Psoas muscle (tissue), 8 donors: ENCODE data around the gene MAS1L. TPM values are rescaled to one million over a fixed set of nuclear protein-coding genes. Genes with fewer than 3 reads are reported as not detected.

Source experiments
- ATAC-seq, 4 donors: fragments of 200-7000 bp; cut with Tn5 transposase; one replicate each; pipeline ENCODE4 v1.9.1; 2020; ENCODE audit warnings: moderate library complexity in 3 of 4, mild to moderate bottlenecking in 2 of 4
- DNase-seq, 2 donors: peaks; one replicate each; pipeline ENCODE4 v3.0.0-alpha.2; 2020
- H3K27ac ChIP-seq: fragments of 200-600 bp; one replicate; pipeline ENCODE4 v1.8.0; 2022
- H3K27me3 ChIP-seq, 3 donors: fragments of 200-600 bp in 1 of 3; one replicate each; pipeline versions ENCODE4 v1.6.1 to v1.8.0; 2013 to 2022; ENCODE audit warnings: low read length in 2 of 3, mild to moderate bottlenecking in 2 of 3, moderate library complexity in 1 of 3; ENCODE audit not compliant: insufficient read depth in 3 of 3
- H3K36me3 ChIP-seq, 2 donors: fragments of 200-600 bp in 1 of 2; one replicate each; pipeline versions ENCODE4 v1.6.1 to v1.8.0; 2013 to 2022; ENCODE audit warnings: low read depth in 1 of 2, mild to moderate bottlenecking in 1 of 2, moderate library complexity in 1 of 2; ENCODE audit not compliant: insufficient read depth in 1 of 2
- H3K4me1 ChIP-seq: fragments of 200-600 bp; one replicate; pipeline ENCODE4 v1.8.0; 2022
- H3K4me3 ChIP-seq: fragments of 200-600 bp; one replicate; pipeline ENCODE4 v1.8.0; 2022; ENCODE audit warnings: mild to moderate bottlenecking
- H3K9me3 ChIP-seq: fragments of 200-600 bp; one replicate; pipeline ENCODE4 v1.8.0; 2022
- CTCF ChIP-seq: fragments of 200-600 bp; IDR thresholded peaks from one replicate; pipeline ENCODE4 v1.8.0; 2022; ENCODE audit warnings: antibody characterized with exemption
- WGBS, 3 donors: extraction: QIAGEN DNeasy Blood & Tissue Kit; methylation state at CpG; one replicate each; pipeline versions ENCODE4 v1.1.6 to v1.1.7; 2013; 5-methylcytosine and 5-hydroxymethylcytosine counted together
- intact Hi-C, 2 donors: fragments of 100-400 bp; cut with DNase I; formaldehyde crosslinking; loops; one replicate each; pipeline versions ENCODE4 v1.11.0 to v1.14.2; 2022
- polyA plus RNA-seq, 3 donors: library from polyadenylated mRNA; stranded (reverse); fragments of 200-250 nt; gene quantifications; one replicate each; pipeline ENCODE4 v1.2.3, GENCODE V29; 2013
- total RNA-seq, 4 donors: library from RNA; stranded (reverse); fragmentation: NEBNext Ultra II Directional in 2 of 4; extraction: Animal tissue kit (Norgen Biotek cat#: 25700) in 2 of 4; gene quantifications; one replicate each; pipeline versions ENCODE4 v1.2.1 to v1.2.4, GENCODE V29; 2021 to 2023
- donor health status: healthy with polysubstance abuse.
- donor health status: DM: no; HTN: no; CAD: no; lungs with moderate emphysema.
- donor health status: Bipolar disorder and iron deficiency.
- donor health status: healthy.
- donor health status: DM: yes; HTN: yes; CAD: no.
- donor health status: DM: no; HTN: no; CAD: no.
- donor health status: DM: no; HTN: no; CAD: no.
- donor health status: DM: yes; HTN: yes; CAD: no.

MAS1L gene
- total and polyA plus RNA-seq, 7 donors, result not detected

DNA sequence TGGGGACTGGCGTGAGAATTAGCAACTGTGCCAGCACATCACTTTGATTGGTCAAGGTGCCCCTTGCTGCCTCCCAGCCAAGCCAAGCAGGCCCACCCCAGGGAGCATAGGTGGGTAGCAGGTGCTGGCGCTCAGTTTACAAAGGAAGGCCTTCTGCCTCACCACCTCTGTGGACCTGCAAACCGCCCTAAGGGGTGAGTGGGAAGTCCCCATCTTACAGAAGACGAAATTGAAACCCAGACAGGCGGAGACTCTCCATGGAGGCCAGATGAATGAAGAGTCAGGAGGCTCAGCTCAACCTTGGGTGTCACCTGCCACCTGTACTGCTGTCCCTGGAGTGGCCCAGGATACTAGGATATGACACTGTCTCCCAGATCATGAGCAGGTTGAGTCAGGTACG lies 21.5 kb upstream of the MAS1L start:
- no peak for ATAC-seq
- Histone ChIP-seq H3K36me3 (no peaks in the 10 kb centered on the region), H3K27ac (no peak overlapping the region), H3K27me3 (no peaks in the 10 kb centered on the region), H3K4me3 (no peak overlapping the region), H3K9me3 (no peaks in the 10 kb centered on the region), H3K4me1 (no peaks in the 10 kb centered on the region)
- TF ChIP-seq CTCF, result no peak
- intact Hi-C loops, result no loop called here
- WGBS, 3 donors, result 72 to 76% (median 72%) methylated on average over 6 of the region's 6 CpGs
- no peak for DNase-seq

- no peaks in the 10 kb centered on the region for H3K4me1 ChIP-seq
- no peak overlapping the region for H3K4me3 ChIP-seq
- intact Hi-C loops, result no loop called here
- H3K36me3 ChIP-seq, result no peaks in the 10 kb centered on the region
- TF ChIP-seq CTCF, result no peak
- H3K9me3 ChIP-seq, result no peaks in the 10 kb centered on the region
- WGBS, 3 donors, result 70 to 76% (median 71%) methylated on average over 5 of the region's 5 CpGs
- no peak for ATAC-seq
- no peaks in the 10 kb centered on the region for H3K27me3 ChIP-seq
- DNase-seq, result no peak
- no peak overlapping the region for H3K27ac ChIP-seq
These were observed 19.6 kb upstream of the MAS1L start for GRCh38 chr6:29507319-29507718.

GRCh38 chr6:29506446-29507067 lies 18.8 kb upstream of the MAS1L start:
- H3K4me1 ChIP-seq, result no peaks in the 10 kb centered on the region
- DNase-seq, result no peak
- no peak overlapping the region for H3K4me3 ChIP-seq
- intact Hi-C loops, result no loop called here
- H3K27me3 ChIP-seq, result no peaks in the 10 kb centered on the region
- no peak for ATAC-seq
- H3K36me3 ChIP-seq, result no peaks in the 10 kb centered on the region
- WGBS, 3 donors, result 66 to 73% (median 72%) methylated on average over 11 of the region's 11 CpGs
- H3K9me3 ChIP-seq, result no peaks in the 10 kb centered on the region
- no peak overlapping the region for H3K27ac ChIP-seq
- no peak for TF ChIP-seq CTCF

GRCh38 chr6:29505808-29506207 lies 18.1 kb upstream of the MAS1L start:
- DNase-seq, result no peak
- Histone ChIP-seq H3K9me3 (no peaks in the 10 kb centered on the region), H3K27me3 (no peaks in the 10 kb centered on the region), H3K4me3 (no peak overlapping the region), H3K4me1 (no peaks in the 10 kb centered on the region), H3K36me3 (no peaks in the 10 kb centered on the region), H3K27ac (no peak overlapping the region)
- intact Hi-C loops, result no loop called here
- TF ChIP-seq CTCF, result no peak
- 83 to 88% (median 87%) methylated on average over 3 of the region's 3 CpGs for WGBS, 3 donors
- ATAC-seq, result no peak

DNA sequence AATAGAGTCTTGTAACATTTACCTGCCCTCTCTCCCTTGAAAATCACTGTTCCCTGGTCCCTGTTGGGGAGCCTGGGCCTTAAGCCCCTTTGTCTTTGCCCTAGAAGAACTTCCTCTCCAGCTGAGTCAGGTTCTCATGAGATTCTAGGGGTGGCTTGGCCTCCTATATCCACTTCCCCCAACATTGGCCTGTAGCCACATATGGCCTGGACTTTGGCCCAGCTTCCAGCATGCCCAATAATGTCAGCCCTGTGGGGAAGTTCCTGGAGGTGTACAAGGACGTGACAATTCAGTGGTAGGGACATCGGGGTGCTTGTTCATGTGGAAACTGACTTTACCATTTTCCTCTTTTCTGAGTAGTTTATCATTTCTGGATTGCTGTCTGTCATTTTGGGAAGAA lies 17.2 kb upstream of the MAS1L start:
- WGBS, 3 donors, result 60 to 63% (median 62%) methylated on average over 2 of the region's 2 CpGs
- Histone ChIP-seq H3K4me1 (no peaks in the 10 kb centered on the region), H3K27ac (no peak overlapping the region), H3K9me3 (no peaks in the 10 kb centered on the region), H3K4me3 (no peak overlapping the region), H3K27me3 (no peaks in the 10 kb centered on the region), H3K36me3 (no peaks in the 10 kb centered on the region)
- ATAC-seq, result no peak
- DNase-seq, result no peak
- intact Hi-C loops, result no loop called here
- TF ChIP-seq CTCF, result no peak
